Stimulated activated CD4-positive, alpha-beta T cell treated with anti-CD3 and anti-CD28 coated beads, Interleukin-15, amount 100 ng/mL, for 48 hours (primary cell): ENCODE data around the gene RAP1GAP2.

Source experiments
- DNase-seq, 2 donors: peaks; one replicate each; pipeline ENCODE4 v3.0.0-alpha.2; 2020; ENCODE audit warnings: low read depth in 2 of 2

Gene RAP1GAP2

DNA sequence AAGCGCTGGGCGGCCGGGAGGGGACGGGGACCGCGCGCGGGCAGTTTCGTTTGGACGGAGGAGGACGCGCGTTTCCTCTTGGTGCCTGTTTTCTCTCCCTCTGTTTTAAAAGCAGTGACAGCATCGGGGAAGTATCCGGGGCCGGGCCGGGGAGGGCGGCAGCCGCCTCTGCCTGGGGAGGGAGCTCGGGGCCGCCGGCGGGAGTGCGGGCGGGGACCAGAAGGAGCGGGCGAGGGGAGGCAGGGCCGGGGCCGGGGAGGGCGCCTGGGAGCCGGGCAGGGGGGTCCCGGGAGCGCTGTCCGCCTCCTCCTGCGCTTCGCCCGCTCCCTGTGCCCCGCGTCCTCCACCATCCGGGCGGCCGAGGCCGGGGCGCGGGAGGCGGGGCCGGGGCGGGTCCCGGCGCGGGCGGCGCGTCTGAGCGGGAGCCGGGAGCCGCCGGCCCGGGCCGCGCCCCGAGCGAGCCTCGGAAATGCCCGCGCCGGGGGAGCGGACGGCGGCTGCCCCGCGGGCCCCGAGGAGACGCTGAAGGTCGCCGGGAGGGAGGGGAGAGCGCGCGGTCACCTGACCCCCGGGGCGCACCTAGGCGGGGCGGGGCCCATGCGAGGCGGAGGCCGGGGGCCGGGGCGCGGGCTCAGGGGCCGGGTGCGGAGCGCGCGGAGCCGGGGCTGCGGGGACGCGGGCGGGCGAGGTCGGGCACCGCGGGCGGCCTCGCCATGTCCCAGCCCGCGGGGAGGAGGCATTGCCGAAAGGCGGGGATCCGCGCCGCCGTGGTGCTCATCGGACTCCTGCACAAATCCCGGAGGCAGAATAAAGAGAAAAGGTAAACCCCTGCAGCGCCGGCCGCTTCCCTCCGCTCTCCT lies 57.3 kb downstream of the RAP1GAP2 start:
- DNase-seq, result no peak

DNA sequence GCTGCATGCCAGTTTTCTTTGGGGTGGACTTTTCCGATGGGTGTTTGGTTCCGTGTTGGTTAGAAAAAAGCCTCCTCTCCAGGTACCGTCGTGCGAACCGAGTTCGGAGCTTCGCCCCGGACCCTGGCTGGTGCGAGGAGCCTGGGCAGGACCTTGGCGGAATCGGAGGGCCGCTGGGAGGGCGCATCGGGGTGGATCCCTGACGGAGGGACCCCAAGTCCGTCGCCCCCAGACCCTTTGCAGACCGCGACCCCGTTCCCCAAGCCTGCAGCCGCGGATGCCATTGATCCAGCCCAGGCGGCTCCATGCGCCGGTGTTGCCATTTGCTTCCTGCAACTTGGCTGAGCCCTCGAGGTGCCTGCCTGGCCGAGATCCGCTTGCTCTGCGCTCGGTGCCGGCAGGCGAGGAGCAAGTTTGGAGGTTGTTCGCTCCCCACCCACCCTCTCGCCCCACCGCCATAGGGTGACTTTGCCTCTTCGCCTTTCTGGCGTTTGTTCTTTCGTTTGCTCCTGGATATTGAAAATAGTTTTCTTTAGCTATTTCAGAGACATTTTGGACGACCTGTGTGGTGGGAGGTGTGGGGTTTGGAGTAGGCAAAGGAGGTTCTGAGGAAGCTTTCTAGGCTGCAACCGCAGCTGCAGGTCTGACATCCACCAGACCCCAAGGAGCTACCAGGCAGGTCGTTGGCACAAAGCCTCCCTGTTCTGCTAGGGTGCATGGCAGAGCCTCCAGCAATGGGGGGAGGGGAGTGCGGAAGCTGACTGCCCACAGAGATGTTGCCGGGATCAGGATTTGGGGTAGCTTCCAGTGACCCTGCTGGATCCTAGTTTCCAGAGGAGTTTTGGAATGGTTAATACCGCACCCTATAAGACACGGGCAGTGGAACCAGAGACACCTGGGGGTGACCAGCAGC lies 58.2 kb downstream of the RAP1GAP2 start:
- DNase-seq, result no peak

DNA sequence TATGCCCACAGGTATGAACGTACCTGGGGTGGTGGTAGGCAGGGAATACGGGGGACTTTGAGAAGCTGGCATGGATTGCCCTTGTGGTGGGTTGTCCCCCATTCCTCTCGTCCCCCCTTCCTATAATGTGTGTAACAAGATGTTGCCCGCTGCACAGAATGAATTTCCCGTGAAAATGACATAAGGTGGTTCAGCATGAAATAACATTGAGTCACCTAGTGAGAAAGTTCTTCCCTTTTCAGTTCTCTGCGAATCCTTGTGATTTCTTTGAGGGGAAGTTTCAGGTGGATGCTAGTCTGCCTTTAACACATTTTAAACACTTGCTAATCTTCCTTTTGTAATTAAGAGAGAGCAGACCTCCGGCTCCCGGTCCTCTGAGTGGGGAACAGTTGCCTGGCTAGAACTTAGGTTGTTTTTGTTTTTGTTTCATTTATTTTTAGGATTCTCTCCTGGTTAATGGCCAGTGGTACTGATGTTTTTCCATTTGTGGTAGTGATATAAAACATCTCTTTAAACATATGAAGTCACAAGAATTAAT lies 58.9 kb downstream of the RAP1GAP2 start:
- no peak for DNase-seq

DNA sequence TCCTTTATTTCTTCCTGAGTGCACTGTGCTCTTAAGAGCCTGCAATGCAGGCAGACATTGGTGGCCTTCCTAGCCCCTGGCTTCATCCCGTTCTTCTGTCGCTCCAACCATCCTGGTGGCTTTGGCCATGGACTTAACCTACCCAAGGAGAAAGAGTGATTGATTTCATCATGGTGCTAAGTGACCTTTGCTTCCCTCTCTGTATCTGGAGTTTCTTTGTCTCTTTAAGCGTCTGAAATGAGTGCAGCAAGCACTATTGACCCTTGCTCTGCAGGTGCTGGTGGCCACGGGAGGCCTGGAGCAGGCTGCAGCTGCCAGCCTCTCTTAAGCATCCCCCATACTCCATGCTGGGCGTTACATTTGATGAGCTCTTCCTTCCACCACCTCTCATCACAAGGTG lies 60.5 kb downstream of the RAP1GAP2 start:
- DNase-seq, result no peak

DNA sequence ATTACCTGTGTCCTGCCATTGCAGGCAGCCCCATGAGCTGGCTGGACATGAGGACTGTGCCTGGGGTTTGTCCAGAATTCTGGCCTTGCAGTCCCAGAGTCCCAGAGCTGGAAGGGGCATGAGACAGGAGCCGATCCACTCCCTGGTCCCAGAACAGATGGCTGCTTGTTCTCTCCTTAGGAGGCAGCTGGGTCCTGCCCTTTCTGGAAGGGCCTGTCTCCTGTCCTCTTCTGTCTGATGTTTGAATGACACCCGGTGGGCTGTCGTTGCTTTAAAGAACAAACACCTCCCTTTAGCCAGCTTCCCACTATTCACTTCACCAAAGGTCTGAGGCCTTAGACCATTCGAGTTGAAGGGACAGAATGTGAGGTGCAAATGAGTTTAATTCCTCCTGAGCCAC lies 63.8 kb downstream of the RAP1GAP2 start:
- no peak for DNase-seq

DNA sequence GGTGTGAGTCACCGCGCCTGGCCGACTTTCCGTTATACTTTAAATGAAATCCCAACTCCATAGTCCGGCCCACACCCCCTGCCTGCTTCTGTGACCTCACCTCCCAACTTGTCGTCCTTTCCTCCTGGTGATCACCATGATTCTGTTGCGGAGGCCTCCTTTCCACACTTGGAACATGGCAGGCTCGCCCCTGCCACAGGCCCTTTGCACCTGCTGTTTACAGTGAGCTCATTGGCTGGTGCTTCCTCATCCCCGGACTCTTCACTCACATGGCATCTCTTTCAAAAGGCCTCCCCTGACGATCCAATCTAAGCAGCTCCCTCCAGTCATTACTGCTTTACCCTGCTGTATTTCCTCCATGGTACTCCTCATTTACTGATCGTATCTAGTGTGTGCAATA lies 64.6 kb downstream of the RAP1GAP2 start:
- DNase-seq, result no peak

DNA sequence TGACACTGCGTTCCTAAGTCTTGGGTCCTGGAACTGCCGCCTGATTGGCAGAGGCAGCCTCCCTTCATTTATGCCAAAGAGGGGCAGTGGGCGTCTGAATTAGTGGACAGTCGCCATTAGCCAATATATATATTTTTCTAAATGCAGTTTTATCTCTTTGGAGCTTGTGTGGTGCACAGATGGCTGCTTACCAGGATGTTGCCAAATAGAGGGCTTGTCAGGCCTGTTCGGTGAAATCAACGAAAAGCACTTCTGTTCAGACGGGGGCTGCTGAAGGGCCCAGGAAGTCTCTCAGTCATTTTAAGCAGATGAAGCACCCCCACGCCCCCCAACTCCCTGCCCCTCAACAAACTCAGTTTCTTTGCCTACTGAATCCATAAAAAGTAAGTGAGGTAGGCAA lies 66.0 kb downstream of the RAP1GAP2 start:
- DNase-seq, result no peak

DNA sequence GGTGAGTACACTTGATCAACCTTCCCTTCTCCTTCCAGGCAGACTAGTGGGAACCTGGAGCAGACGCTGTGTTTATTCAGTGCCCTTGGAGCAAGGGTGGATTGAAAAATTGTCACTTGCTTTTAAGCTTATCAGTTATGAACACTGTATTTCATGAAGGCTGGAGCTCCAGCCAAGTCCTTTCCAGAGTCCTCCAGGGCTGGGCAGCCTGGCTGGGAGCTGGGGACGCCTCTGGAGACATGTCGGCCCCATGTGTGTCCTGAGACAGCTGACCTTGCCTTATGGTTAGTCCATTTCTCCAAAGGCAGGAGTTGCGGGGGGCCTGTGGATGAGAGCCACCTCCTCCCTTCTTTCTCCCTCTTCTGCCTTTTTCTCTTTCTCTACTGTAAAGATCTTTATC lies 67.0 kb downstream of the RAP1GAP2 start:
- DNase-seq, result no peak

DNA sequence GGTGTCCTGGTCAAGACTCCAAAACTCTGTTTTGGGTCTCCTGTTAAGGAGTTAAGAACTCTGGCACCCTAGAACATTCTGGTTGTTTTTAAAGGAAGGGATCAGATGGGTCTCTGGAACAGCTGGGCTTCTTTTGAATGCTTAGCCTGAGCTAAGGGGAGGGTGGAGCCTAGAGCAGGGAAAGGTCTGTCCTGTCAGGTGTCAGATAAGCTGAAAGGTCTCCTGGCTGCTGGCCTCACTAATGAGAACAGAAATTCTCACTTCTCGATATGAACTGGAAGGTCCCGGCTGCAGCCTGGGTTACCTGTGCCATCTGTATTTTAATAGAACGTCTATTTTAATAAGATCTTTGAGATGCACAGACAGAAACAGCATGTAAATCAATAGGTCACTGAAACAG lies 69.0 kb downstream of the RAP1GAP2 start:
- no peak for DNase-seq

DNA sequence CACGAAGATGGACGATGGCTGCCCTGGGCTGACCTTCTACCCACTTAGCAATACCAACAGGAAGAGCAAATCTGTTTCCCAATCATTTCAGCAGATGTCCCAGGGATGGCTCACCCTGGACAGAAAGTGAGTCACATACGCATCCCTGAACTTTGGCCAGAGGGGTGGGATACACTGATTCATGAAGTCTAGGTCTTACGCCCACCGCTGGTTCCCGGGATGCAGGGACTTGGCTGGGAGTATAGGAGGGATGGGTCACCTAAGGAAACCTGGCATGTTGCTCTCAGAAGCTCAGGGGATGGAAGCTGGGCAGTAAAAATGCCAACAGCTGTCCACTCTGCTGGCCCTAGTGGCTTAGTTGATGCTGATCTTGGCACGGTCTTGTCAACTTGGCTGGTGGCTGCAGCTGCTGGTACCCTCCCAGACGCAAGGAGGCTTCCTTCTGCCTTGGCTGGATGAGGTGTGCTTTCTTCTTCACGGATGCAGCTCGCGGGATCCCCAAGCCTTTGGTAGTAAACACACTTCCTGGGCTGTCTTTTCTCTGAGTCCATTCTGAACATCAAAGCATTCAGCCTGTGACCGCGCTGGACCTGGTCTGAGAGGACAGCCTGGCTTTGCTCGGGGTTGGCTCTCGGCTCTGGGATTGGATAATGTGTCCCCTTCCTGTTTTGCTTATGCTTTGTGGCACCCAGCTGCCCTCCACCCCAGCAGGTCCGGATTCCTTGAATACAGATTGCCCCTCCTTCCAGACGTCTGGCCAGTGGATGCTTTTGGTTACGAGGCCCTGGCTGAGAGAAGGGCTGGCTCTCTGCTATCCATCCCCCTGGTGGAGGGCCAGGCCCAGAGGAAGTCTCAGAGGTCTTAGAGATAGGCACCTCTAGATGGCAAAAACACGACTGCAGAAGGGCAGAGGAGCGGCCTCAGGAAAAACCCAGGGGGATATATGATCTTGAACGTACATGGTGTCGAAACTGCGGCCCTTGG lies 71.5 kb downstream of the RAP1GAP2 start:
- no peak for DNase-seq

DNA sequence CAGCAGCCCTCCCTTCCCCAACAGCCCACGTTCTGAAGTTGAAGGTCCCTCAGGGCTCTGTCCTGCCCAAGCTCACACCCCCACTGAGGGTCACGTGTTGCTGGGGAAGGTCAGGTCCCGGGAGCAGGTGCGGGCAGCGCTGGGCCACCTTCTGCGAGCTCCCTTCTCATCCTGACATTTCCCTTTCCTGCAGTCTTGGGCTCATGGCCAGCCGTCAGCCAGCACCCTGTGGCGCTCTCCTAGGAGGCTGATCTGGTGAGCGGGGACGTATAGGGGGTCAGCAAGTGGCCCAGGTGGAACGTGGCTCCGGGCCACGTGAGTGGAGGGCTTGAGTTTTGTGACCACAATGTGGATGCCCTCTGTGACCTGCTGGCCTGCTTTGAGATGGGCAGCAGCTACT lies 73.4 kb downstream of the RAP1GAP2 start:
- no peak for DNase-seq

DNA sequence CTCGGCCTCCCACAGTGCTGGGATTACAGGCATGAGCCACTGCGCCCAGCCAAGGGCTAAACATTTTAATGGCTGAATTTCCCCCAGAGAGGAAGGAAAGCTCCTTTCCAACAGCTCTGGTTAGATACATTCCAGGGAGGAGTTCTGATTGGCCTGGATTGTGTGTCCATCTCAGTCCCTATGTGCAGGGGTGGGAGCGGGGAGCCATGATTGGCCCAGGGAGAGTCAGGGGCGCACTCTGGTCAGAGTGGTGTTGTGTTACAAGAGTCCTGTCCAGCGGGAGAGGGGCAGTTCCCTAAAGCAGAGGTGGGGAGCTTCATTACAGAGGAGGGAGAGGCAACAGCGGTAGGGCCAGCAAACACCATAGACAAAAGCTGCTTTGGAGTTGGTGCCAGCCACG lies 75.0 kb downstream of the RAP1GAP2 start:
- DNase-seq, result no peak

DNA sequence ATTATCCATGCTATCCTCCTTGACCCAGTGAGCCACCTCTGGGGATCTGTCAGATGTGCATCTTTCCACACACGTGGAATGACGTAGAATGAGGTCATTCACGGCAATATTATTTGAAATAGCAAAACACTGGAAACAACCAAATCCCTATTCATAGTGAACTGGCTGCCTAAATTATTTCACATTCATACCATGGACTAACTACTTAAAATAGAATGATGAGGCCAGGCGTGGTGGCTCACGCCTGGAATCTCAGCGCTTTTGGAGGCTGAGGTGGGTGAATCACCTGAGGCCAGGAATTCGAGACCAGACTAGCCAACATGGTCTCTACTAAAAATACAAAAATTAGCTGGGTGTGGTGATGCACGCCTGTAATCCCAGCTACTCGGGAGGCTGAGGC lies 75.5 kb downstream of the RAP1GAP2 start:
- DNase-seq, result no peak

DNA sequence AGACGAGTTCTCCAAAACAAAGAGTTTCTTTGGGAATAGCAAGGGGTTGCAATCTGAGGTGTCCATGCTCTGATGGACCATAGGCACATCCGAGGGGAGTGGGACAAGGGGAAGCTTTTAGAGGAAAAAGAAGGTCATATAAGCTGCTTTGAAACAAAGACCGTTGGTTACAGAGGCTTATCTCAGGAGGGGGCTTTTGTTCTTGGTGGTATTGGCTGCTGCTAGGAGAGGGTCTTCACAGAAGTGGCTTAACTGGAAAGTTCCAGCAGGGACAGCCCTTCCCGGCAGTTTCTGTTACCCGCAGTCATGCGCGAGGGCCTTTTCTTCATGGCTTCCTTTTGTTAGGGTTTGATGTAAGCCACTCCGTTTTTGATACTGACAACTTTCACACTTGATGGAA lies 76.0 kb downstream of the RAP1GAP2 start:
- DNase-seq, result no peak

DNA sequence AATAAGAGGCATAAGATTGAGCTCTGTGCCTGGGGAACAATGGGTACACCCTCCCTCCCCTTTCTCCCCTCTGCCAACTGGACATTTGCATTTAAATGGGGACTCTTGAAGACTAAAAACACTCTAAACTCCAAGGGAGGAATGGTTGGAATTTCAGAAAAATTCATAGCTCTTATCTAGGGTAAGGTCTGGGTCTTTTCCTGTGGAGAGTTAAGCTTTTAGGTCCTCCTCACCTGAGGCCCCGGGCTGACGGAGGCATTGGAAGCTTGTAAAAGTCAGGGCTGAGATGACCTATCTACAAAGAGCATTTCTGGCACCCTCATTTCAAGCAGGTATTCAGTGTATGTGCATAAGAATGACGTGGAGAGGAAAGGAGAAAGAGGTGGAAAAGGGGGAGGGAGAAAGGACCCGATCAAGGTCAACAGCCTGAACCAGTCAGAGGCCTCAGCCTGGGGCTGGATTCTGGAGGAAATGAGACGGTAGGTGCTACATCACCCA lies 78.0 kb downstream of the RAP1GAP2 start:
- DNase-seq, result no peak

DNA sequence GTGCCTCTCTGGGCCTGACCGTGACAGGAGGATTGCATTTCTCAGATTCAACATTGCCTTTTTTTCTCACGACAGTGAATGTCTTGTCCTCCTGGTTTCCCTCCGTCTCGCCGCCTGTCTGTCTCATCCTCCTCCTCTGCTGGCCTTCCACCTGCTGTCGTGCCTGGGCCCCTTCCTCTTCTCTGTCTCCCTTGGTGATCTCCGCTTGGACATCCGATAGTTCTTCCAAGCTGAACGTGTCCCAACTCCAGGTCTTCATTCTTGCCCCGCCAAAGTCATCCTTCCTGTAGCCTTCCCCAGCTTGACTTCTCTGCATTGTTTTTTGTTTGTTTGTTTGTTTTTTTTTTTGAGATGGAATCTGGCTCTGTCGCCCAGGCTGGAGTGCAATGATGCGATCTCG lies 79.4 kb downstream of the RAP1GAP2 start:
- no peak for DNase-seq

DNA sequence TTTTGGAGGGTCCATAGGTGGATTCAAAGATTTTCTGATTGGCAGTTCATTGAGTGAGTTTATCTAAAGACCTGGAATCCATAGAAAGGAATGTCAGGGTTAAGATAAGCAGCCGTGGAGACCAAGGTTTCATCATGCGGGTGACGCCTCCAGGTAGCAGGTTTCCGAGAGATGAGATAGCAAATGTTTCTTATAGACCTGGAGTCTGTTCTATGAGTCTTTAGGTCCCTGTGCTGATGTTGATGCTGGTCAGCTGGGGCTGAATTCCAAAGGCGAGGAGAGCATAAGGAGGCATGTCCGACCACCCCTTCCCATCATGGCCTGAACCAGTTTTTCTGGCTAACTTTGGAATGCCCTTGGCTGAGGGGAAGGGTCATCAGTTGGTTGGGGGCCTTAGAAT lies 80.2 kb downstream of the RAP1GAP2 start:
- no peak for DNase-seq

DNA sequence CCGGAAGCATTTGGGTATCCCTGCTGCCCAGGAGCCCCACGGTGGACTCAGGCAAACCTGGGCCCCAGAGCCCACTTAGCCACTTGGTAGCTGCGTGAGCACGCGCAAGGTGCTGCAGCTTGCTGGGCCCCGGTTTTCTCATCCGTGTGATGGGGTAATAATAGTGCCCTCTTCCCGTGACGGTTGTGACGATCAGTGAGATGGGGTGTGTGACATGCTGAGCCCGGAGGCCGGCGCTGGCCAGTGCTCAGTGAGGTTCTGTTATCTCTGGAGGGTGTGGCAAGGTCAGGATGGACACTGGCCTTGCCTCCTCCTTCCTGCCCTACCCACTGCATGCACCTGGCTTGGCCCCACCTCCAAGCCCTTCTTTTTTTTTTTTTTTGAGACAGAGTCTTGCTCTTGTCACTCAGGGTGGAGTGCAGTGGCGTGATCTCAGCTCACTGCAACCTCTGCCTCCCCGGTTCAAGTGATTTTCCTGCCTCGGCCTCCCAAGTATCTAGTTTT lies 82.6 kb downstream of the RAP1GAP2 start:
- no peak for DNase-seq

DNA sequence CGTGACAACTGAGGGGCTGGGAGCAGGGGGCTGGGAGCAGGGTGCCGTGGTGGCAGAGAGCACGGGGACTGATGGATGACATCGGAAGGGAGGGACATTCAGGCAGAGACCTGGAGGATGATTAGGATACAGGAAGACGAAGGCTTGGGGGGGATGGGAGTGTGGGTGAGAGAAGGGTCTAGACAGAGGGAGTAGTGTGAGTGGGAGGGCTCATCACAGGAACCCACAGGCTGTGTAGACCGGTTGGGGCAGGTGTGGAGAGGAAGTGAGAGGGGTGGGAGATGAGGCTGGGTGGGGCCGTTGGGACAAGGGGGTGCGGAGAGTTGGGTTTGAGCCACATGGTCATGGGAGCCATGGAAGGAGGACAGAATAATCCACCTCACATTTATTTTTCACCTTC lies 83.8 kb downstream of the RAP1GAP2 start:
- no peak for DNase-seq

DNA sequence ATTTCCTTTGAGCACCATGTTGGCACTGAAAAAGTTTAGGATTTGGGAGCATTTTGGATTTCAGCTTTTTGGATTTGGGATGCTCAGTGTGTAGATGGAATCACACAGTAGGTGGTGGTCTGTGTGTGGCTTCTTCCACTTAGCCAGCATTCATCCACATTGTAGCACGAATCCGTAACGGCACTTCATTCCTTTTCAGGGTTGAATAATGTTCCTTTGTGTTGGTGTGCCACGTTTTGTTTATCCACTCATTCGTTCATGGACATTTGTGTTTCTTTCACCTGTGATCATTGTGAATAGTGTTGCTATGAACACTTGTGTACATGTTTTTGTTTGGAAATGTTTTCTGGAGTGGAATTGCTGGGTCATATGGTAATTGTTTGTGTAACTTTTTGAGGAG lies 85.1 kb downstream of the RAP1GAP2 start:
- no peak for DNase-seq
